ENCODE results near the gene DNAH6.

DNA sequence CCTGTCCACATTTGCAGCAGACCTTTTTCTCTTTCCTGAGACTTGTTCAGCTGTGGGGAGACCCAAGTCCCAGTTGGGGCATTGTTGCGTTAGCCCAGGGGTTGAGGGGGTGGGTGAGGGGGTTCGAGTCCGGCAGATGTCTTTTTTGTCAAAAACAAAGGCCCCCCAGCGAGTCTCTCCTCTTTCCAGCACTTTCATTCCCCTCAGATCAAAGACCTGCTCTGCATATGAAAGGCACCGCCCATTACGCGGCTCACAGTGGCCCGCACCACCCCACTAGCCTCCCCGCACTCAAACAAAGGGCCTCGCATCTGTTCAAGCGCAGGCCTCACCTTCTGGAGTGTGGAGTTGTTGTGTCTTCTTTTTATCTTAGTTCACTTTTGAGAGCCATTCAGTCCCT is 339.4 kb downstream of the DNAH6 start:
- TF ChIP-seq POLR2A (IDR thresholded peaks at IDR 0.05; ENCODE audit: low read length) (no peak), GATA1 (IDR thresholded peaks at IDR 0.05; ENCODE audit: low read depth, low read length) (no peak)

All from erythroblast (primary cell).